Activated B cell treated with CpG ODN at 0.5 μM for 24 hours (primary cell): Measurements from ENCODE around the gene EOLA1. TPM values are rescaled to one million over a fixed set of nuclear protein-coding genes. Genes with fewer than 3 reads are reported as not detected.

ENCODE experiments used
- ATAC-seq: fragments of 200-7000 bp; cut with Tn5 transposase; one replicate; pipeline ENCODE4 v1.10.0; 2021; ENCODE audit warnings: low read depth, mild to moderate bottlenecking, moderate library complexity
- CTCF ChIA-PET: fragments of 350-600 bp; sonication (Branson Sonifier 250); formaldehyde crosslinking; loops from one replicate; lab custom pipeline; 2021; ENCODE audit warnings: antibody characterized with exemption; lab: Charles Lee
- POLR2A ChIA-PET: fragments of 350-600 bp; sonication (Branson Sonifier 250); formaldehyde crosslinking; loops from one replicate; lab custom pipeline; 2021; ENCODE audit warnings: antibody characterized with exemption; lab: Charles Lee
- DNase-seq: peaks from one replicate; pipeline ENCODE4 v3.0.0; 2022
- H3K27ac Mint-ChIP-seq: one replicate; pipeline ENCODE4 v1.8.0; 2020; ENCODE audit warnings: mixed read lengths
- H3K27me3 Mint-ChIP-seq: one replicate; pipeline ENCODE4 v1.8.0; 2021; ENCODE audit warnings: mixed read lengths
- H3K36me3 Mint-ChIP-seq: one replicate; pipeline ENCODE4 v1.8.0; 2021; ENCODE audit warnings: low read depth, mixed read lengths
- H3K4me1 Mint-ChIP-seq: one replicate; pipeline ENCODE4 v1.8.0; 2021; ENCODE audit warnings: mixed read lengths
- H3K4me3 Mint-ChIP-seq: one replicate; pipeline ENCODE4 v1.8.0; 2020; ENCODE audit warnings: mild to moderate bottlenecking, mixed read lengths
- H3K9me3 Mint-ChIP-seq: one replicate; pipeline ENCODE4 v1.8.0; 2020; ENCODE audit warnings: mixed read lengths
- CTCF ChIP-seq: fragments of 200-600 bp; IDR thresholded peaks from one replicate; pipeline ENCODE4 v1.8.0; 2022; ENCODE audit warnings: antibody characterized with exemption, mild to moderate bottlenecking
- intact Hi-C: fragments of 100-400 bp; cut with micrococcal nuclease; formaldehyde crosslinking; loops from one replicate; pipeline ENCODE4 v1.15.1; 2024
- total RNA-seq: library from RNA; stranded (reverse); gene quantifications from 2 replicates; pipeline ENCODE4 v1.2.3, GENCODE V29; 2022

The EOLA1 gene
- total RNA-seq, result 22.8 and 29.4 TPM in 2 replicates

- POLR2A ChIA-PET, result interaction anchor here (0.6 to 3.5 kb wide), 11 partner anchors 10 to 1857 kb away, joined by 3 to 68 read pairs (median 7); partner anchors contain the start of genes EOLA2, IDS and MTM1
- DNase-seq (peak; percentile 75), ATAC-seq (peak; percentile 62)
- H3K4me3 Mint-ChIP-seq, result peak within 1 kb of the TSS; percentile 96
- peak within 1 kb of the TSS; percentile 100 for H3K27ac Mint-ChIP-seq
- CTCF ChIA-PET, result interaction anchor here (0.9 to 1.7 kb wide), 3 partner anchors 11 to 398 kb away, joined by 3 to 8 read pairs (median 4); partner anchors contain the start of gene EOLA2
- H3K4me1 Mint-ChIP-seq, result peaks cover 15% of the 10 kb centered on the region
- peaks cover 7% of the 10 kb centered on the region for H3K36me3 Mint-ChIP-seq
- no peaks in the 10 kb centered on the region for H3K27me3 Mint-ChIP-seq
- intact Hi-C loops, result loop anchor here (1.0 kb wide), 2 partner anchors 29 to 36 kb away; partner anchors contain the start of gene IDS
- no peaks in the 10 kb centered on the region for H3K9me3 Mint-ChIP-seq
- no peak for TF ChIP-seq CTCF
Measured at GRCh38 chrX:149540621-149541520, at the start of gene EOLA1. EOLA1 (plus strand) TSS chrX:149541012; CDS start chrX:149545631, 4,619 bp downstream.

GRCh38 chrX:149491812-149492211 is 49.0 kb upstream of the EOLA1 start:
- Mint-ChIP-seq H3K4me3 (no peak overlapping the region), H3K36me3 (peaks cover 33% of the 10 kb centered on the region), H3K9me3 (no peaks in the 10 kb centered on the region), H3K27me3 (no peaks in the 10 kb centered on the region), H3K4me1 (no peaks in the 10 kb centered on the region), H3K27ac (no peak overlapping the region)
- no peak for TF ChIP-seq CTCF
- intact Hi-C loops, result loop anchor here (10.0 kb wide), 1 partner anchor 1577 kb away; the partner anchor contains the start of gene FMR1
- POLR2A ChIA-PET, result no interaction called here
- no peak for DNase-seq
- CTCF ChIA-PET, result no interaction called here
- no peak for ATAC-seq

GRCh38 chrX:149493567-149494562 is 46.9 kb upstream of the EOLA1 start:
- Mint-ChIP-seq H3K9me3 (no peaks in the 10 kb centered on the region), H3K4me1 (no peaks in the 10 kb centered on the region), H3K27ac (no peak overlapping the region), H3K27me3 (no peaks in the 10 kb centered on the region), H3K36me3 (peaks cover 42% of the 10 kb centered on the region), H3K4me3 (no peak overlapping the region)
- intact Hi-C loops, result loop anchor here (10.0 kb wide), 1 partner anchor 1579 kb away; the partner anchor contains the start of gene FMR1
- ChIA-PET POLR2A (no interaction called here), CTCF (no interaction called here)
- DNase-seq (no peak), ATAC-seq (no peak)
- no peak for TF ChIP-seq CTCF

- no peak for ATAC-seq
- intact Hi-C loops, result loop anchor here (10.0 kb wide), 1 partner anchor 1580 kb away; the partner anchor contains the start of gene FMR1
- Mint-ChIP-seq H3K9me3 (no peaks in the 10 kb centered on the region), H3K27me3 (no peaks in the 10 kb centered on the region), H3K36me3 (peaks cover 42% of the 10 kb centered on the region), H3K27ac (no peak overlapping the region), H3K4me1 (peaks cover 3% of the 10 kb centered on the region), H3K4me3 (no peak overlapping the region)
- no peak for DNase-seq
- TF ChIP-seq CTCF, result no peak
- CTCF ChIA-PET, result no interaction called here
- POLR2A ChIA-PET, result no interaction called here
Measured at GRCh38 chrX:149494844-149495565, 45.8 kb upstream of the EOLA1 start.
